Peyer's patch (tissue), 4 donors: ENCODE measurements around the gene TTLL10.

Source experiments
- CTCF ChIP-seq, 6 experiments: fragments of 450-650 bp in 4 of 6; fragments of 200-600 bp in 2 of 6; sonication (generic) in 1 of 6; IDR thresholded peaks; one replicate each; pipeline ENCODE4 v1.5.1; 2017 to 2019; ENCODE audit warnings: antibody characterized with exemption in 6 of 6, mild to moderate bottlenecking in 3 of 6, moderate library complexity in 1 of 6
- POLR2A ChIP-seq, 2 donors: fragments of 450-650 bp; IDR thresholded peaks; one replicate each; pipeline ENCODE4 v1.5.1; 2017; ENCODE audit warnings: antibody characterized with exemption in 2 of 2, mild to moderate bottlenecking in 2 of 2, moderate library complexity in 2 of 2

- no peak for TF ChIP-seq CTCF (IDR thresholded peaks at IDR 0.05)
- no peak for TF ChIP-seq POLR2A (IDR thresholded peaks at IDR 0.05)
Measured at GRCh38 chr1:1161078-1161682, 12.5 kb upstream of the TTLL10 start.
